ENCODE measurements around the gene CEND1. TPM values are rescaled to one million over a fixed set of nuclear protein-coding genes. Genes with fewer than 3 reads are reported as not detected.
A peak's percentile ranks its signal among the peaks of the same experiment; 100 is the strongest.

Gene CEND1
- total RNA-seq, 4 donors from 2014 or later, result not detected

DNA sequence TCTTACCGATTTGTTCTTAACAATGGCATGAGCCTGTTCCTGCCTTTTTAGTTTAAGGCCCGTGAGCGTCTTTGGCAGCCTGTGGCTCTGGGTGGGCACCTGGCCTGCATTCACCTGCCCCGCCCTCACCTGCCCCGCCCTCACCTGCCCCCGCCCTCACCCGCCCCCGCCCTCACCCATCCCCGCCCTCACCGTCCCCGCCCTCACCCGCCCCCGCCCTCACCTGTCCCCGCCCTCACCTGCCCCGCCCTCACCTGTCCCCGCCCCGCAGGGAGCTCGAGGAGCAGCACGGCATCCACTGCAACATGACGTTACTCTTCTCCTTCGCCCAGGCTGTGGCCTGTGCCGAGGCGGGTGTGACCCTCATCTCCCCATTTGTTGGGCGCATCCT, 26.8 kb downstream of the CEND1 start:
- peak overlapping the region in 3 of 4 donors; percentile 32 to 74 (median 58) for H3K27ac ChIP-seq
- no peaks in the 10 kb centered on the region for H3K27me3 ChIP-seq
- H3K4me3 ChIP-seq, result no peak overlapping the region
- TF ChIP-seq, protein P1, sequence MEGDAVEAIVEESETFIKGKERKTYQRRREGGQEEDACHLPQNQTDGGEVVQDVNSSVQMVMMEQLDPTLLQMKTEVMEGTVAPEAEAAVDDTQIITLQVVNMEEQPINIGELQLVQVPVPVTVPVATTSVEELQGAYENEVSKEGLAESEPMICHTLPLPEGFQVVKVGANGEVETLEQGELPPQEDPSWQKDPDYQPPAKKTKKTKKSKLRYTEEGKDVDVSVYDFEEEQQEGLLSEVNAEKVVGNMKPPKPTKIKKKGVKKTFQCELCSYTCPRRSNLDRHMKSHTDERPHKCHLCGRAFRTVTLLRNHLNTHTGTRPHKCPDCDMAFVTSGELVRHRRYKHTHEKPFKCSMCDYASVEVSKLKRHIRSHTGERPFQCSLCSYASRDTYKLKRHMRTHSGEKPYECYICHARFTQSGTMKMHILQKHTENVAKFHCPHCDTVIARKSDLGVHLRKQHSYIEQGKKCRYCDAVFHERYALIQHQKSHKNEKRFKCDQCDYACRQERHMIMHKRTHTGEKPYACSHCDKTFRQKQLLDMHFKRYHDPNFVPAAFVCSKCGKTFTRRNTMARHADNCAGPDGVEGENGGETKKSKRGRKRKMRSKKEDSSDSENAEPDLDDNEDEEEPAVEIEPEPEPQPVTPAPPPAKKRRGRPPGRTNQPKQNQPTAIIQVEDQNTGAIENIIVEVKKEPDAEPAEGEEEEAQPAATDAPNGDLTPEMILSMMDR (IDR thresholded peaks at IDR 0.05), result no peak
- TF ChIP-seq POLR2A (IDR thresholded peaks at IDR 0.05) (no peak), EP300 (IDR thresholded peaks at IDR 0.05) (no peak)
- H3K4me1 ChIP-seq, result peaks cover 0 to 10% (median 4%) of the 10 kb centered on the region in 4 donors
- WGBS, 2 donors, result 56 to 61% methylated on average over 21 to 23 of the region's 24 CpGs
- H3K9me3 ChIP-seq, result no peaks in the 10 kb centered on the region
- peaks cover 7 to 100% (median 33%) of the 10 kb centered on the region in 3 donors for H3K36me3 ChIP-seq
- no peak for DNase-seq (ENCODE audit: low spot score in 2 of 2)

GRCh38 chr11:762421-763072, 27.3 kb downstream of the CEND1 start:
- TF ChIP-seq EP300 (IDR thresholded peaks at IDR 0.05) (no peak), POLR2A (IDR thresholded peaks at IDR 0.05) (no peak)
- TF ChIP-seq, protein P1 (IDR thresholded peaks at IDR 0.05), result peak in 1 of 5 experiments; percentile 39
- DNase-seq (ENCODE audit: low spot score in 2 of 2), result no peak
- H3K4me1 ChIP-seq, result peaks cover 0 to 10% (median 4%) of the 10 kb centered on the region in 4 donors
- H3K27ac ChIP-seq, result peak overlapping the region in 3 of 4 donors; percentile 32 to 74 (median 58)
- 38 to 46% methylated on average over 8 to 10 of the region's 10 CpGs for WGBS, 2 donors
- H3K27me3 ChIP-seq, result no peaks in the 10 kb centered on the region
- no peaks in the 10 kb centered on the region for H3K9me3 ChIP-seq
- peaks cover 7 to 100% (median 33%) of the 10 kb centered on the region in 3 donors for H3K36me3 ChIP-seq
- H3K4me3 ChIP-seq, result no peak overlapping the region

DNA sequence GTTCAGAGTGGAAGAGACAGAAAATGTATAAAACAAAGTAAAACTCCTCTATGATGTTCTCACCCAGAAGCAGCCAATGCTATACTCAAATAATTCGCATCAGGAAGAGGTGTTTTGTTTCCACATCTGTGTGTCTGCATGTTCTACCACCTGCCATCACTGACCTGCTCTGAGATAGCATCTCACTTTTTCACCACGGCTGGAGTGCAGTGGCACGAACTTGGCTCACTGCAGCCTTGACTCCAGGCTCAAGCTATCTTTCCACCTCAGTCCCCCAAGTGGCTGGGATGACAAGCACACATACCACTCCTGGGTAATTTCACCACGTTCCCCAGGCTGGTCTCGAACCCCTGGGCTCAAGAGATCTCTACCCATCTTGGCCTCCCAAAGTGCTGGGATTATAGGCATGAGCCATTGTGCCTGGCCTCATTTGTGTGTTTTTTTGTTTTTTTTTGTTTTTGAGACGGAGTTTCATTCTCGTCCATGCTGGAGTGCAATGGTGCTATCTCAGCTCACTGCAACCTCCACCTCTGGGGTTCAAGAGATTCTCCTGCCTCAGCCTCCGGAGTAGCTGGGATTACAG, 28.3 kb downstream of the CEND1 start:
- no peak for DNase-seq (ENCODE audit: low spot score in 2 of 2)
- no peaks in the 10 kb centered on the region for H3K9me3 ChIP-seq
- no peak for TF ChIP-seq EP300 (IDR thresholded peaks at IDR 0.05)
- TF ChIP-seq, protein P1 (IDR thresholded peaks at IDR 0.05), result no peak
- TF ChIP-seq POLR2A (IDR thresholded peaks at IDR 0.05), result no peak
- no peak overlapping the region for H3K4me3 ChIP-seq
- 76 to 84% methylated on average over 8 of the region's 8 CpGs for WGBS, 2 donors
- H3K27me3 ChIP-seq, result no peaks in the 10 kb centered on the region
- H3K4me1 ChIP-seq, result peaks cover 0 to 10% (median 4%) of the 10 kb centered on the region in 4 donors
- no peak overlapping the region for H3K27ac ChIP-seq
- peaks cover 7 to 100% (median 33%) of the 10 kb centered on the region in 3 donors for H3K36me3 ChIP-seq

DNA sequence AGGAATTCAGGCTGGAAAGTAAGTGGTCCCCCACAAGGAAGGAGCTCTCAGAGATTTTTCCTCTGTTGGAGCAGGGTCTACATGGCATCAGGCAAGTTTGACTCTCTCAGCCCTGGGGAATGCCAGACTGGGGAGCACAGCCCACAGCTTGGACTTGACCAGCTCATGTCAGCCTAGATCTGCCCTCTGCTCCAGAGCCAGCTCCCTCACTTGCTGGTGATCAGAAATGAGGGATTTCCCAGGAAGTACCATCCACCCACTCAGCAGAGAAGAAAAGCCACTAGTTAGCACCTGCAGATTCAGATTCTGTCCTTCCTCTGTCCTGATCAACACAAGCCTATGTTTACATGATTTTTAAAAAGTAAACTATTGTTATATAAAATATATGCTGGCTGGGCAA, 29.7 kb downstream of the CEND1 start:
- H3K36me3 ChIP-seq, result peaks cover 7 to 99% (median 38%) of the 10 kb centered on the region in 3 donors
- no peaks in the 10 kb centered on the region for H3K9me3 ChIP-seq
- TF ChIP-seq, protein P1 (IDR thresholded peaks at IDR 0.05), result no peak
- TF ChIP-seq POLR2A (IDR thresholded peaks at IDR 0.05) (no peak), EP300 (IDR thresholded peaks at IDR 0.05) (no peak)
- no peaks in the 10 kb centered on the region for H3K27me3 ChIP-seq
- no peak overlapping the region for H3K4me3 ChIP-seq
- no peak for DNase-seq (ENCODE audit: low spot score in 2 of 2)
- no peak overlapping the region for H3K27ac ChIP-seq
- peaks cover 0 to 10% (median 4%) of the 10 kb centered on the region in 4 donors for H3K4me1 ChIP-seq

DNA sequence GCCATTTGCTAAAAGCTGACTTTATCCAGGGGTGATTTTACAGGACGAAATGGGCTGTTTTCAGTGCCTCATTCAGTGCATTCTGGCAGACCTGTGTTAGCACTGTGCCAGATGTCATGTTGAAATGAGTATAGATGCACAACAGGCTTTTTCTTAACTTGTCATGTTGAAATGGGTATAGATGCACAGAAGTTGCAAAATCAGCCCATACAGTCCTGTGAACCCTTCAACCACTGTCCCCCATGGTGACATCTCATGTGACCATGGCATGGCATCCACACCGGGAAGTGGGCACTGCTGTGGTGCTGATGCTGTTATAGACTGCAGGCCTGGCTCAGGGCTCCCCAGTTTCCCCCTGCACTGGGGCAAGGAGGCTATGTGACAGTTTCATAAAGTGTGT, 40.2 kb downstream of the CEND1 start:
- DNase-seq (ENCODE audit: low spot score in 2 of 2), result no peak
- 42 to 70% methylated on average over 2 of the region's 2 CpGs for WGBS, 2 donors
- Histone ChIP-seq H3K9me3 (no peaks in the 10 kb centered on the region), H3K4me1 (peaks cover 0 to 33% (median 26%) of the 10 kb centered on the region in 4 donors), H3K27ac (peak overlapping the region in 1 of 4 donors; percentile 98), H3K27me3 (no peaks in the 10 kb centered on the region), H3K4me3 (no peak overlapping the region), H3K36me3 (peaks cover 0 to 6% (median 0%) of the 10 kb centered on the region in 3 donors)
- TF ChIP-seq EP300 (IDR thresholded peaks at IDR 0.05), result no peak
- TF ChIP-seq, protein P1 (IDR thresholded peaks at IDR 0.05), result no peak
- TF ChIP-seq POLR2A (IDR thresholded peaks at IDR 0.05), result no peak

All from tibial nerve (tissue), 4 donors.